AG04450 (cell line): ENCODE data around the gene RB1. TPM values are rescaled to one million over a fixed set of nuclear protein-coding genes. Genes with fewer than 3 reads are reported as not detected.

Experiments used
- CTCF ChIA-PET: fragments of 300-600, 350-600 bp; formaldehyde crosslinking; extraction: SDS; loops from one replicate; lab custom pipeline; 2022; ENCODE audit warnings: antibody characterized with exemption, inconsistent platforms; lab: Charles Lee
- POLR2A ChIA-PET: fragments of 350-600 bp; formaldehyde crosslinking; extraction: SDS; loops from one replicate; lab custom pipeline; 2021; ENCODE audit warnings: antibody characterized with exemption, inconsistent platforms; lab: Yijun Ruan, JAX
- DNase-seq: peaks from one replicate; pipeline ENCODE4 v3.0.0-alpha.2; 2011; ENCODE audit warnings: low read depth, low spot score
- H3K27ac ChIP-seq: one replicate; pipeline ENCODE4 v1.5.1; 2012; ENCODE audit warnings: low read depth, low read length, control low read depth
- H3K27me3 ChIP-seq: one replicate; pipeline ENCODE4 v1.6.0; 2012; ENCODE audit warnings: low read length; ENCODE audit not compliant: control insufficient read depth, insufficient read depth
- H3K4me3 ChIP-seq: 2 replicates; pipeline ENCODE4 v1.5.1; 2011; ENCODE audit warnings: mild to moderate bottlenecking, low read depth, low read length, control low read depth
- H3K9me3 ChIP-seq: 2 replicates; pipeline ENCODE4 v1.5.1; 2012; ENCODE audit warnings: low read length; ENCODE audit not compliant: control insufficient read depth, insufficient read depth
- CTCF ChIP-seq: IDR thresholded peaks from 2 replicates; pipeline ENCODE4 v1.5.1; 2011; ENCODE audit warnings: low read depth, low read length, control low read depth, inconsistent platforms
- polyA plus RNA-seq: library from polyadenylated mRNA; depleted of rRNA; stranded (reverse); fragments of >200 nt; gene quantifications from 2 replicates; pipeline ENCODE4 v1.2.3, GENCODE V29; 2011

RB1 gene
- polyA plus RNA-seq, 1 experiment: 27.3 TPM

GRCh38 chr13:48507021-48507420, 203.5 kb downstream of the RB1 start:
- Histone ChIP-seq H3K27me3 (no peaks in the 10 kb centered on the region), H3K4me3 (no peak overlapping the region), H3K27ac (no peak overlapping the region), H3K9me3 (0 out of 2 replicates have a peak, but pooled peaks cover 3% of the 10 kb centered on the region)
- no peak for DNase-seq
- ChIA-PET CTCF (no interaction called here), POLR2A (no interaction called here)
- no peak for TF ChIP-seq CTCF

- H3K27ac ChIP-seq: no peak overlapping the region
- H3K9me3 ChIP-seq: no peaks in the 10 kb centered on the region
- no peak overlapping the region for H3K4me3 ChIP-seq
- ChIA-PET POLR2A (no interaction called here), CTCF (no interaction called here)
- no peaks in the 10 kb centered on the region for H3K27me3 ChIP-seq
- DNase-seq: no peak
- no peak for TF ChIP-seq CTCF
Measured at GRCh38 chr13:48508011-48508410, 204.5 kb downstream of the RB1 start.

GRCh38 chr13:48510698-48511097, 207.1 kb downstream of the RB1 start:
- Histone ChIP-seq H3K4me3 (no peak overlapping the region), H3K27ac (no peak overlapping the region), H3K9me3 (no peaks in the 10 kb centered on the region), H3K27me3 (no peaks in the 10 kb centered on the region)
- ChIA-PET POLR2A (no interaction called here), CTCF (no interaction called here)
- no peak for TF ChIP-seq CTCF
- no peak for DNase-seq

GRCh38 chr13:48511621-48512230, 208.2 kb downstream of the RB1 start:
- H3K9me3 ChIP-seq: no peaks in the 10 kb centered on the region
- DNase-seq: no peak
- no peaks in the 10 kb centered on the region for H3K27me3 ChIP-seq
- no peak overlapping the region for H3K27ac ChIP-seq
- no peak overlapping the region for H3K4me3 ChIP-seq
- no peak for TF ChIP-seq CTCF
- ChIA-PET CTCF (no interaction called here), POLR2A (no interaction called here)

GRCh38 chr13:48514793-48515192, 211.2 kb downstream of the RB1 start:
- DNase-seq: no peak
- H3K4me3 ChIP-seq: no peak overlapping the region
- H3K9me3 ChIP-seq: no peaks in the 10 kb centered on the region
- no peaks in the 10 kb centered on the region for H3K27me3 ChIP-seq
- H3K27ac ChIP-seq: no peak overlapping the region
- ChIA-PET POLR2A (no interaction called here), CTCF (no interaction called here)
- TF ChIP-seq CTCF: no peak
